Liver (tissue), 3 donors: ENCODE measurements around the gene ZNF341.

Experiments used
- ATF3 ChIP-seq: IDR thresholded peaks from 2 replicates; pipeline ENCODE4 v1.6.1; 2016; ENCODE audit warnings: antibody characterized with exemption
- CTCF ChIP-seq: fragments of 150-350 bp; IDR thresholded peaks from 2 replicates; pipeline ENCODE4 v1.5.1; 2017; ENCODE audit warnings: improper control_type of control experiment, low read depth, low read length; ENCODE audit not compliant: missing input control
- EGR1 ChIP-seq, 2 donors: IDR thresholded peaks; 2 replicates each; pipeline ENCODE4 v1.6.1; 2016 to 2018; ENCODE audit warnings: antibody characterized with exemption in 2 of 2, low read depth in 2 of 2
- FOXA1 ChIP-seq: IDR thresholded peaks from 2 replicates; pipeline ENCODE4 v1.6.1; 2016; ENCODE audit warnings: antibody characterized with exemption
- HNF4A ChIP-seq, 2 donors: conservative IDR thresholded peaks; 2 replicates each; pipeline ENCODE4 v1.6.1; 2016; ENCODE audit warnings: antibody characterized with exemption in 2 of 2, mild to moderate bottlenecking in 2 of 2
- NR2F2 ChIP-seq: IDR thresholded peaks from 2 replicates; pipeline ENCODE4 v1.6.1; 2016; ENCODE audit warnings: antibody characterized with exemption
- RAD21 ChIP-seq, 2 donors: IDR thresholded peaks; 2 replicates each; pipeline ENCODE4 v1.6.1; 2016; ENCODE audit warnings: antibody characterized with exemption in 2 of 2, mild to moderate bottlenecking in 2 of 2
- REST ChIP-seq: IDR thresholded peaks from 2 replicates; pipeline ENCODE4 v1.6.1; 2016; ENCODE audit warnings: antibody characterized with exemption, mild to moderate bottlenecking
- SP1 ChIP-seq: IDR thresholded peaks from 2 replicates; pipeline ENCODE4 v1.6.1; 2018; ENCODE audit warnings: antibody characterized with exemption, mild to moderate bottlenecking
- TAF1 ChIP-seq: conservative IDR thresholded peaks from 2 replicates; pipeline ENCODE4 v1.6.1; 2016; ENCODE audit warnings: antibody characterized with exemption, mild to moderate bottlenecking
- YY1 ChIP-seq: IDR thresholded peaks from 2 replicates; pipeline ENCODE4 v1.6.1; 2016; ENCODE audit warnings: antibody characterized with exemption, mild to moderate bottlenecking
- TF ChIP-seq, protein P1 (sequence below): IDR thresholded peaks from 2 replicates; pipeline ENCODE4 v1.6.1; 2016; ENCODE audit warnings: antibody characterized with exemption
- donor health status: healthy.
- donor health status: healthy.

DNA sequence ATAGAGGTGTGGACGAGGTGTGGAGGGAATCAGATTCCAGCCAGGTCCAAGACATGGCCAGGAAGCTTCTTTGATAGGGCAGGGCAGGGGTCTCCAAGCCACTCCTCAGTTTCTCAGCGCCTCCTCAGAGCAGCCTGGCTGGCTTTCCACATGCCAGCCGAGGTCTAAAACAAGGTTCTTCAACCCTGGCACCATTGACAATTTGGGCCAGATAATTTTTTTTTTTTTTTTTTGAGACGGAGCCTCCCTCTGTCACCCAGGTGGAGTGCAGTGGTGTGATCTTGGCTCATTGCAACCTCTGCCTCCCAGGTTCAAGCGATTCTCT lies 58.0 kb downstream of the ZNF341 start:
- TF ChIP-seq REST (no peak), ATF3 (no peak), CTCF (no peak), RAD21 (IDR thresholded peaks at IDR 0.05) (no peak), SP1 (no peak), EGR1 (IDR thresholded peaks at IDR 0.05; ENCODE audit: low read depth in 2 of 2) (no peak), TAF1 (no peak), NR2F2 (no peak), FOXA1 (no peak), YY1 (no peak), HNF4A (conservative IDR thresholded peaks at IDR 0.05) (no peak)
- TF ChIP-seq, protein P1, sequence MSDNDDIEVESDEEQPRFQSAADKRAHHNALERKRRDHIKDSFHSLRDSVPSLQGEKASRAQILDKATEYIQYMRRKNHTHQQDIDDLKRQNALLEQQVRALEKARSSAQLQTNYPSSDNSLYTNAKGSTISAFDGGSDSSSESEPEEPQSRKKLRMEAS, result no peak
